Naive B cell (primary cell): ENCODE results near the gene TMEM123. TPM values are rescaled to one million over a fixed set of nuclear protein-coding genes. Genes with fewer than 3 reads are reported as not detected.

Experiments
- ATAC-seq, 2 donors: fragments of 150-1000 bp; cut with Tn5 transposase; 2 replicates each; pipeline ENCODE4 v1.10.0; 2021; ENCODE audit warnings: low read depth in 2 of 2, mild to moderate bottlenecking in 2 of 2, moderate library complexity in 2 of 2
- DNase-seq: peaks from one replicate; pipeline ENCODE4 v3.0.0; 2022
- H3K27ac Mint-ChIP-seq, 6 donors: one replicate each; pipeline ENCODE4 v1.8.0; 2020 to 2022; ENCODE audit warnings: mild to moderate bottlenecking in 6 of 6, mixed read lengths in 6 of 6, moderate library complexity in 5 of 6, inconsistent platforms in 2 of 6
- H3K27me3 Mint-ChIP-seq, 3 donors: one replicate each; pipeline ENCODE4 v1.8.0; 2021 to 2022; ENCODE audit warnings: mixed read lengths in 3 of 3, mild to moderate bottlenecking in 1 of 3
- H3K36me3 Mint-ChIP-seq, 2 donors: one replicate each; pipeline ENCODE4 v1.8.0; 2020 to 2022; ENCODE audit warnings: mixed read lengths in 2 of 2, inconsistent platforms in 1 of 2, mild to moderate bottlenecking in 1 of 2
- H3K4me1 Mint-ChIP-seq, 3 donors: one replicate each; pipeline ENCODE4 v1.8.0; 2020 to 2022; ENCODE audit warnings: mixed read lengths in 3 of 3, inconsistent platforms in 1 of 3, mild to moderate bottlenecking in 1 of 3, moderate library complexity in 1 of 3
- H3K4me3 Mint-ChIP-seq, 8 donors: one replicate each; pipeline ENCODE4 v1.8.0; 2020 to 2022; ENCODE audit warnings: mild to moderate bottlenecking in 8 of 8, mixed read lengths in 8 of 8, moderate library complexity in 8 of 8, inconsistent platforms in 2 of 8
- H3K9me3 Mint-ChIP-seq, 7 donors: one replicate each; pipeline ENCODE4 v1.8.0; 2020 to 2022; ENCODE audit warnings: mixed read lengths in 7 of 7, mild to moderate bottlenecking in 5 of 7, inconsistent platforms in 2 of 7, moderate library complexity in 1 of 7
- polyA plus RNA-seq, 6 donors: library from polyadenylated mRNA; unstranded; fragments of 300-500 nt; fragmentation: Illumina TruSeq; gene quantifications; one replicate each; pipeline ENCODE4 v1.2.3, GENCODE V29; 2021; ENCODE audit warnings: low read depth in 6 of 6

TMEM123 gene
- polyA plus RNA-seq, 6 donors from 2014 or later, result 429 to 518 (median 477) TPM

DNA sequence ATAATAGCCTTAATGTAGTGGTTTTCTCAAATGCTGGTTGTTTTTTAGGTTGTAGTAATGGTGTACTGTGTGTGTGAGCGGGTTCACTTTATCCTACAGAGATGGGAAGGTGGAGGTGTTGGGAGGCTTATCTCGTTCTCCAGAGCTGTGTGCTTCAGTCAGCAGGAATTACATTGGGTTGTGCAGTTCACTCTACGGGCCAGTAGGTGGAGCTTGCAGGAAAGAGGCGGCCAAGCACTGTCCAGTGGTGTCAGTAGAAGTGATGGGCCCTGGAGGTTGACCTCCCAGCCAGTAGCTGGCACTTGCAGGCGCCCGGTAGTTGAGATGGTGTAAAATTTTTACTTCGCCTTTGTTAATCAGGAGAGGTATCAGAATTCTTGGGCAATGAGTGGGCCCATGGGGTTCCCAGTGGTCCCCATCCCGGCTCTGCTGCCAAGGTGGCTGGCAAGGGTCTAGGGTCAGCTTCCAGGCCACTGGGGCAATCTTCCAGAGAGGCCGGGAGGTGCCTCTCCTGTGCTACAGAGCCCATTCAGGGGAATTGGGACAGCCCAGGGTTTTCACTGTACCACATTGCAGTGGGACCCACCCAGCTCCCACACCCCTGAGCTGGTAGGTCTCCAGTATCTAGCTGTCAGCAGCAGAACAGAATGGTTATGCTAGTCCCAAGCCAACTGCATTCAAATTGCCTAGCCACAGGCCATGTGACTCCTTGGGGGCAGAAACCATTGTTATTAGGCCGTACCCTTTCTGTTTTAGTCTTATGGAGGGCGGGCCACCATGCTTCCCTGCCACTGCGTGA, 61.7 kb downstream of the TMEM123 start:
- Mint-ChIP-seq H3K4me1 (peaks cover 13 to 24% (median 21%) of the 10 kb centered on the region in 3 donors), H3K9me3 (no peaks in the 10 kb centered on the region), H3K27me3 (no peaks in the 10 kb centered on the region), H3K36me3 (peaks cover 0 to 3% of the 10 kb centered on the region in 2 donors), H3K4me3 (peak overlapping the region in 1 of 8 donors; percentile 9), H3K27ac (peak overlapping the region in 5 of 6 donors; percentile 38 to 84 (median 67))
- peak; percentile 51 for DNase-seq
- ATAC-seq, result peak; percentile 69 to 82

DNA sequence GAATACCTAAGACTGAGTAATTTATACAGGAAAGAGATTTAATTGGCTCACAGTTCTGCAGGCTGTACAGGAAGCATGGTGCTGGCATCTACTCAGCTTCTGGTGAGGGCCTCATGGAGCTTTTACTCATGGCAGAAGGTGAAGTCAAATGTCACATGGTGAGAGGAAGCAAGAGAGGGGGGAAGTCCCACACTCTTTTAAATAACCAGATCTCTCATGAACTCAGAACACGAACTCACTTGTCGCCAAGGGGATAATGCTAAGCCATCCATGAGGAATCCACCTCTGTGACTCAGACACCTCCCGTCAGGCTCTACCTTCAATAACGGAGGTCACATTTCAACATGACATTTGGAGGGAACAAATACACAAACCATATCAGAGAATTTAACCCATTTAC, 63.3 kb downstream of the TMEM123 start:
- Mint-ChIP-seq H3K4me1 (peaks cover 13 to 27% (median 24%) of the 10 kb centered on the region in 3 donors), H3K4me3 (no peak overlapping the region)

GRCh38 chr11:102387043-102387781, 65.4 kb downstream of the TMEM123 start:
- Mint-ChIP-seq H3K27ac (peak overlapping the region in 1 of 6 donors; percentile 33), H3K36me3 (peaks cover 8 to 14% of the 10 kb centered on the region in 2 donors), H3K9me3 (no peaks in the 10 kb centered on the region), H3K27me3 (no peaks in the 10 kb centered on the region), H3K4me3 (peak overlapping the region in 1 of 8 donors; percentile 15), H3K4me1 (peaks cover 5 to 13% (median 9%) of the 10 kb centered on the region in 3 donors)
- DNase-seq, result no peak
- ATAC-seq, result no peak

More for the DNA sequence above, 63.3 kb downstream of the TMEM123 start:
- Mint-ChIP-seq H3K36me3 (peaks cover 6 to 8% of the 10 kb centered on the region in 2 donors), H3K27me3 (no peaks in the 10 kb centered on the region), H3K9me3 (no peaks in the 10 kb centered on the region), H3K27ac (peak overlapping the region in 4 of 6 donors; percentile 5 to 51 (median 16))
- DNase-seq, result no peak
- ATAC-seq, result peak in 1 of 2 donors; percentile 33

GRCh38 chr11:102386136-102386734, 66.3 kb downstream of the TMEM123 start:
- Mint-ChIP-seq H3K9me3 (no peaks in the 10 kb centered on the region), H3K4me3 (no peak overlapping the region), H3K27me3 (no peaks in the 10 kb centered on the region), H3K36me3 (peaks cover 8 to 18% of the 10 kb centered on the region in 2 donors), H3K27ac (peak overlapping the region in 2 of 6 donors; percentile 6 to 77), H3K4me1 (peaks cover 5 to 13% (median 5%) of the 10 kb centered on the region in 3 donors)
- ATAC-seq (no peak), DNase-seq (no peak)

DNA sequence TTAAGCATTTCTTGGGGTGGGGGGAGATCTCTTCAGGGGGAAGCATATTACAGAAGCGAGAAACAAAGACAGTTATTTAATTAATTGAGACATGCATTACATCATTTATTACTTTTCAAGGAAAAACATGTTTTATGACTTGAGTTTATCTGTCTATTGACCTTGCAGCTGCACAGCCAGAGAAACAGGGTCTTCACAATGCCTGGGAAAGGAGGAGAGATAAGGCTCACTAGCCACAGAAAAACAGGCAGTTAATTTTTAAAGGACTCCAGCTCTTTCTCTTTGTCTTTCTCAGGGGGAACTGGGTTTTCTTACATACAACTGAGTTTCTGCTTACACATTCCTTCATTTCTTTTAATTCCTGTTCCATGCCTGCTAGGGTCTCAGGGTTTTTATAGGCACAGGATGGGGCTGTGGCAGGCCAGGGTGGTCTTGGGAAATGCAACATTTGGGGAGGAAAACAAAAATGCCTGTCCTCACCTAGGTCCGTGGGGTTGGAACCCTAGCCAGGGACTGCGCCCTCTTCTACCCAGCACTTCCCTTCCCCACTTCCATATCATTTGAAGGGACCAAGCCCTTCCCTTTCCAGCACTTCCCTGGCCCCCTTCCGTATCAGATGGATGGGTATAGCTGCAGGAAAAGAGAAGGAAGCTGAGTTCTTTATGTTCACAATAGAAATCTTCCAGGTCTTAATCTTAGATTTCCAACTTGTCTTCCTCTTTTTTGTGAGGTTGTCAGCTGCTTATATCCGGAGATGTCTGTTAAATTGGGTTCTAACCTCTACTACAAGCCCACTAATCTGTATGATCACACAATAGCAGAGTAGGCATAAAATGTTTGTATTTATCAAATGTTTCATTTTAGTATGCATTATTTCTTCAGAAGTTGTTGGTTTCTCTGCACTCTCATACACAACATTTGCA, 67.2 kb downstream of the TMEM123 start:
- DNase-seq (no peak), ATAC-seq (no peak)
- H3K36me3 Mint-ChIP-seq, result peaks cover 16 to 19% of the 10 kb centered on the region in 2 donors
- peak overlapping the region in 4 of 6 donors; percentile 15 to 79 (median 52) for H3K27ac Mint-ChIP-seq
- no peak overlapping the region for H3K4me3 Mint-ChIP-seq
- peaks cover 0 to 7% (median 0%) of the 10 kb centered on the region in 3 donors for H3K4me1 Mint-ChIP-seq
- no peaks in the 10 kb centered on the region for H3K27me3 Mint-ChIP-seq
- no peaks in the 10 kb centered on the region for H3K9me3 Mint-ChIP-seq

DNA sequence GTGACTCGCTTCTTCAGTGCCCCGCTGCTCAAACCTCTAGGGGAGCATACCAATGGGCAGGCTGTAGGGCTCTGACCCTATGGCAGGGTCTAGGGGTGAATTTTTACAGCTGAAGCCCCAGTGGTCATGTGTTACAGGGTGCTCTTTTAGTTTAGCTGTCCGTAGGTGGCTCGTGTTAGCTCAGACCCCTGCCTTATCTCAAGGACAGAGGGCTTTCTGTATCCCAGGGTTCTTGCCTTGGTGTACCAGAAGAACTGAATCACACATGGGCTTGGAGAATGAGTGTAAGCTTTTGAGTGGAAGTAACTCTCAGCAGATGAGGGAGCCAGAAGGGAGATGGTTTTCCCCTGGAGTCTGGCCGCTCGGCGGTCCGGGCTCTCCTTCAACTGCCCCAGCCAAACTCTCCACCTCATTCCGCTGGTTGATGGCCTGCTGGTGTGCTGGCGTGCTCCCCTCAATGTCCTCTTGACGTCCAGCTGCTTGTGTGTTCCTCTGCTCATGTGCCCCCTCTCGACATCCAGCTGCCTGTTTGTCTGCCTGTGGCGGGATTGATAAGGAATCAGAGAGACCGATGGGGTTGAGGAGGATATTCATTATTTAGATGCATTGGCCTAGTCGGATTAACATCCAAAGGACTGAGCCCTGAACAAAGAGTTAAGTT, 68.0 kb downstream of the TMEM123 start:
- ATAC-seq (no peak), DNase-seq (no peak)
- Mint-ChIP-seq H3K4me1 (peaks cover 0 to 6% (median 0%) of the 10 kb centered on the region in 3 donors), H3K9me3 (no peaks in the 10 kb centered on the region), H3K27ac (peak overlapping the region in 2 of 6 donors; percentile 5 to 15), H3K36me3 (peaks cover 16 to 23% of the 10 kb centered on the region in 2 donors), H3K4me3 (no peak overlapping the region), H3K27me3 (no peaks in the 10 kb centered on the region)

DNA sequence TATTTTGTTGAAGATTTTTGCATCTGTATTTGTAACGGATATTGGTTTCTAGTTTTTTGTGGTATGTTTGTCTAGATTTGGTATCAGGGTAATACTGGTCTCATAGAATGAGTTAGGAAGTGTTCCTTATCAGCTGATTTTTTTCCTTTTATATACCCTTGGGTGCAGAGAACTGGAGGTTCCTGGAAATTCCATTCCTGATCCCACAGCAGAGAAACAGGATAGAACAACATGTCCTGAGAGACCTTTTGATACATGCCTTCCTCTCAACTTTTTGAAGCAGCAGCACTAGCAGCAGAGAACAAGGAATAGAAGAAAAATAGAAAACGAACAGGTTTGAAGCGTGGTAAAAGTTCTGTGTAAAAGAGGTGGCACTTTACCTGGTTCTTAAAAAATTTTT, 68.7 kb downstream of the TMEM123 start:
- Mint-ChIP-seq H3K4me3 (no peak overlapping the region), H3K27ac (peak overlapping the region in 2 of 6 donors; percentile 0 to 5), H3K36me3 (peaks cover 16 to 30% of the 10 kb centered on the region in 2 donors)

DNA sequence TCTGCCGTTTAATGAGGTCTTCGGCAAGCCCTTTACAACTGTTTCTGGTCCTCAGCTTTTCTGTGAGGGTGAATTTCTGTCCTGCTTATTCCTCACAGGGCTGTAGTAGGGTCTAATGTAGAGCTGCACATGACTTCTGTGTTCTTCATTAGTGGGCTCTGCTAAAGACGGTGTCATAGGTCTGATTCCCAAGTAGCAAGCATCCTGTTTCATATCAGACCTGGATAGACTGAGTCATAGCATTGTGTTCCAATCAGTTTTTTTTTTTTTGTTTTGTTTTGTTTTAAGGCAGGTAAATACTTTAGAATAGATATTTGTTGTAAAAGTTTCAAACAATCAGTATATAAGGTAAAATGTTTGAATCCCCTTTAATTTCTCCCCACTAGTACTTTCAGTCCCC, 70.2 kb downstream of the TMEM123 start:
- Mint-ChIP-seq H3K9me3 (no peaks in the 10 kb centered on the region), H3K4me1 (peaks cover 0 to 6% (median 0%) of the 10 kb centered on the region in 3 donors), H3K27ac (no peak overlapping the region), H3K36me3 (peaks cover 16 to 41% of the 10 kb centered on the region in 2 donors), H3K4me3 (no peak overlapping the region), H3K27me3 (no peaks in the 10 kb centered on the region)
- ATAC-seq (no peak), DNase-seq (no peak)

More for the DNA sequence above, 68.7 kb downstream of the TMEM123 start:
- H3K27me3 Mint-ChIP-seq, result no peaks in the 10 kb centered on the region
- H3K9me3 Mint-ChIP-seq, result no peaks in the 10 kb centered on the region
- peaks cover 0 to 6% (median 0%) of the 10 kb centered on the region in 3 donors for H3K4me1 Mint-ChIP-seq
- ATAC-seq (no peak), DNase-seq (no peak)

DNA sequence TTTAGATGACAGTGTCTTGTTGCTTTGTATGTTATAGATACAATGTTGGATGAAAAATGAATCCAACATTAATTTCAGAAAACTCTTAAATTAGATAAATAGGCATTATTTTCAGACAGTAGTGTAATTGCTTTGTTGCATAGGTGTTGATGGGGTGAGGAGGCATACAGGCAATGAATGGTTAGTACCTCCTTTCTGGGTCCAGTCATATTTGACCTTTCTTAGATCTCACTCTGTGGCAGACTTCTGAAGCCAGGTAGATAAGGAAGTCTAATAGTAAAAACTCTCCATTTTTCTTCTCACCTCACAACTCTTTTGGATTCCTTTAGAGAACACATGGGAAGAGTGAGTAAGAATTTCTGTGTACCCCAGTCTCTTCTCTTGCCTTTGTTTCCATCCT, 73.7 kb downstream of the TMEM123 start:
- no peak for ATAC-seq
- Mint-ChIP-seq H3K4me3 (no peak overlapping the region), H3K36me3 (peaks cover 8 to 41% of the 10 kb centered on the region in 2 donors)

GRCh38 chr11:102377891-102378290, 74.7 kb downstream of the TMEM123 start:
- no peaks in the 10 kb centered on the region for H3K9me3 Mint-ChIP-seq

More for the DNA sequence above, 73.7 kb downstream of the TMEM123 start:
- Mint-ChIP-seq H3K27ac (peak overlapping the region in 1 of 6 donors; percentile 8), H3K9me3 (no peaks in the 10 kb centered on the region), H3K27me3 (no peaks in the 10 kb centered on the region), H3K4me1 (peaks cover 0 to 7% (median 4%) of the 10 kb centered on the region in 3 donors)
- no peak for DNase-seq

GRCh38 chr11:102375720-102376399, 76.7 kb downstream of the TMEM123 start:
- H3K4me3 Mint-ChIP-seq, result no peak overlapping the region
- H3K27ac Mint-ChIP-seq, result peak overlapping the region in 1 of 6 donors; percentile 36
- H3K9me3 Mint-ChIP-seq, result no peaks in the 10 kb centered on the region
- ATAC-seq (no peak), DNase-seq (no peak)
- peaks cover 4 to 31% of the 10 kb centered on the region in 2 donors for H3K36me3 Mint-ChIP-seq
- peaks cover 0 to 12% (median 4%) of the 10 kb centered on the region in 3 donors for H3K4me1 Mint-ChIP-seq
- H3K27me3 Mint-ChIP-seq, result no peaks in the 10 kb centered on the region

More at GRCh38 chr11:102377891-102378290, 74.7 kb downstream of the TMEM123 start:
- Mint-ChIP-seq H3K4me3 (no peak overlapping the region), H3K27me3 (no peaks in the 10 kb centered on the region), H3K27ac (peak overlapping the region in 1 of 6 donors; percentile 69), H3K36me3 (peaks cover 8 to 34% of the 10 kb centered on the region in 2 donors), H3K4me1 (peaks cover 0 to 7% (median 4%) of the 10 kb centered on the region in 3 donors)
- no peak for DNase-seq
- no peak for ATAC-seq
